Epidermal melanocyte (primary cell): Measurements from ENCODE around the gene RAB41.
"Not testable (repeated sequence)": the region's sequence is repeated elsewhere in the genome, so short reads cannot be mapped to it uniquely, and the experiment has no call there.

Experiments
- DNase-seq: peaks from one replicate; pipeline ENCODE4 v3.0.0; 2011; ENCODE audit warnings: low spot score; ENCODE audit not compliant: insufficient read length

The RAB41 gene

GRCh38 chrX:70289793-70290770 is 8.1 kb downstream of the RAB41 start, which contains the start of the genes KIF4A and PDZD11:
Gene KIF4A (plus strand): TSS chrX:70290104. CDS start chrX:70290459, 355 bp downstream.
Gene PDZD11 (minus strand): TSS chrX:70289927. CDS start chrX:70289341, 586 bp downstream.
- peak; percentile 94 for DNase-seq

- no peak for DNase-seq
These were observed 10.8 kb downstream of the RAB41 start for GRCh38 chrX:70292788-70293187.

GRCh38 chrX:70293621-70294020 is 11.6 kb downstream of the RAB41 start:
- no peak for DNase-seq

- no peak for DNase-seq
These were observed 19.7 kb downstream of the RAB41 start for GRCh38 chrX:70301716-70302115.

DNA sequence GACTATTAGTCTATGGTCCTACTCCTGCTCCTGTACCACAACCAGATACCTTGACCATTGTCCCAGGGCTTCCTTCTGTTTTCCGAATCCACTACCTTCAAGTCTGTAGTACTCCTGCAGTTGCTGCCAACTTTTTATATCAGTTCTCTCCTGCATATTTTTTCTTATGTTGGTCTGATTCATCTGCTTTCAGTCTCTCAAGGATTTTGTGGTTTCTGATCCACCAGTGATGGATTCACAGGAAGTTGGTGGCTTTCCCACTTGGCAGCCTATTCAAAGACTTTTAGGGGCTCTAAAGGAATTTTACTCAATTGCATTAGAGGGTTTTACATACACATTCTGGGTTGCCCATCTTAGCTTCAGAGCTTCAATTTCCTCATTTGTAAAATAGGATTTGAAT is 31.5 kb downstream of the RAB41 start:
- no peak for DNase-seq

GRCh38 chrX:70322784-70323183 is 40.8 kb downstream of the RAB41 start:
- DNase-seq = no peak

DNA sequence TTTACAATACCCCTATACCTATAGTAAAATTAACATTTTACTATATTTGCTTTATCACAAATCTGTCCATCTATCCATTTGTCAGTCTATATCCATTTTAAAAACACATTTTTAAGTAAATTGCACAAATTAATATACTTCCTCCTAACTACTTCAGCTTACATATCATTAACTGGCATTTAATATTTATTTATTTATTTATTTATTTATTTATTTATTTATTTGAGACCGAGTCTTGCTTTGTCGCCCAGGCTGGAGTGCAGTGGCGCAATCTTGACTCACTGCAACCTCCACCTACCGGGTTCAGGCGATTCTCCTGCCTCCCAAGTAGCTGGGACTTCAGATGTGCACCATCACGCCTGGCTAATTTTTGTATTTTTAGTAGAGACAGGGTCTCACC is 41.7 kb downstream of the RAB41 start:
- not testable (repeated sequence) for DNase-seq

DNA sequence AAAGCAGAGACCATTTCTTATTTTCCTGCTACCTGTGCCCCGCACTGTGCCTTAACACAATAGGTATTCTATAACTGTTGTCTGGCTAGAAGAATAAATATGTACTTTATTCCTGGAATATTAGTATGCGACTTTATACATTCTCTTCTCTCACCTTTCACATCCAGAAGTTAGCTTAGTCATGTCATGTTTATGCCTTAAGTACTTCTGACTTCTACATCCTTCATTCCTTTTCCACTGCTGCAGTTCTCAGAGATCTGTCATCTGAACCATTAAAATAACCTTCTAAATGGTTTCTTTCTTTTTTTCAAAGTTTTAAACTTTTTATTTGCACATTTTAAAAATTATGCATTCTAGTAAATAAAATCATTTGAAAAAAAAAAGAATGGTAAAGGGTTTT is 42.4 kb downstream of the RAB41 start:
- no peak for DNase-seq

DNA sequence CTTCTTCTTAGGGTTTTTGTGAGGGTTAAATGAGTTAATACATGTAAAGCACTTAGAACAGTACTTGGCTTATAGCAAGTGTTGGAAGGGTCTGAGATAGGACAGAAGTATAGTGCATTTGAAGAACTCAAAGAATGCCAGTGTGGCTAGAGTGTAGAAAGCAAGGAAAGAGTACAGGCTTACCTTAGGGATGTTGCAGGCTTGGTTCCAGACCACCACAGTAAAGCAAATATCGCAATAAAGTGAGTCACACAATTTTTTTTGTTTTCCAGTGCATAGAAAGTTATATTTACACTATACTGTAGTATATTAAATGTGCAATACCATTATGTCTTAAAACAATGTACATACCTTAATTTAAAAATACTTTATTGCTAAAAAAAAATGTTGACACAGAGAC is 49.2 kb downstream of the RAB41 start:
- no peak for DNase-seq

- no peak for DNase-seq
These were observed 50.6 kb downstream of the RAB41 start for GRCh38 chrX:70332600-70332999.
